PFSK-1 (cell line): ENCODE measurements around the gene ZKSCAN1.

ENCODE experiments used
- FOXP2 ChIP-seq: optimal IDR thresholded peaks from 2 replicates; pipeline ENCODE3; 2011; ENCODE audit warnings: borderline replicate concordance, control low read depth, inconsistent platforms; ENCODE audit not compliant: insufficient read depth; ENCODE audit errors: extremely low read length, extremely low read depth
- POLR2AphosphoS5 ChIP-seq: IDR thresholded peaks from 2 replicates; pipeline ENCODE4 v1.6.1; 2012; ENCODE audit warnings: low read depth, mild to moderate bottlenecking, control low read depth, low read length, moderate library complexity
- SIN3A ChIP-seq: IDR thresholded peaks from 2 replicates; pipeline ENCODE4 v1.6.1; 2012; ENCODE audit warnings: mild to moderate bottlenecking, low read length, moderate library complexity, borderline replicate concordance; ENCODE audit not compliant: insufficient read depth
- TAF1 ChIP-seq: IDR thresholded peaks from 2 replicates; pipeline ENCODE4 v1.6.1; 2012; ENCODE audit warnings: low read length, control low read depth, borderline replicate concordance; ENCODE audit not compliant: insufficient read depth
- TF ChIP-seq, protein P1 (sequence below), 2 experiments: IDR thresholded peaks; 2 replicates each; pipeline versions ENCODE4 v1.6.1 to v1.8.0; 2011 to 2012; ENCODE audit warnings: low read depth in 2 of 2, low read length in 2 of 2, control low read depth in 1 of 2, inconsistent platforms in 1 of 2, mild to moderate bottlenecking in 1 of 2, moderate library complexity in 1 of 2; ENCODE audit not compliant: insufficient read depth in 1 of 2

ZKSCAN1 gene

DNA sequence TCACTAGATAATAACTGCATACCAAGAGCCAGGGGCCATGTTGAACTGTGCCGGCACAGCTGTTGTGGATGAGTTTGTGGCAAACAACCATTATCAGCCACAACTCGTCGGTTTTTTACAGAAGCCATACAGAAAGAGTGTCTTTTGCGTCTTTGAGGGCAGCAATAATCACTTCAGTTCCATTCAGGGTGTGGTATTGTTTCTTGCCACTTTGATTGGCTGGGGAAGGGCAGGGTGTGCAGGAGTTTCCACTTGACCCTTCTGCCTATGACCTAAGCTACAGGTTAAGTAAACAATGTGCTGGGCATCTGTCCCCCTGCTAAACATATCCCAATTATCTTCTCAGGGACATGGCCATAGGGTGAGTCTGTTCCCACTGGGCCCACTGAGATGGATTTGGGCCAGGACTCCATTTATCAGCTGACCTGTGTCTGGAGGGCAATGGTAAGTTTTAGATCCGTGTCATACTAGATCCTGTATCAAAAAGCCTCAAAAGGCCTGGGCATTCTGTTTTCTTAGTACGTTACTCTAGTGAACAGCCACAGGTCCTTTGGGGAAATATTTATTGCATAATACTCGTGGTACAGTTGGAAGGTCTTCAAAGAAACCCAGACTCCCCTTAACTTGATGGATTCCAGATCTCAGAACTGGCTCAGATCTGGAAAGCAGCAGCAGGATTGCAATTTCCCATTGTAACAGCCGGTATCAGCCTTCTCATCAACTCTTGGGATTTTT, 50.2 kb downstream of the ZKSCAN1 start:
- TF ChIP-seq TAF1 (no peak), POLR2AphosphoS5 (no peak), SIN3A (no peak), FOXP2 (no peak)
- TF ChIP-seq, protein P1, sequence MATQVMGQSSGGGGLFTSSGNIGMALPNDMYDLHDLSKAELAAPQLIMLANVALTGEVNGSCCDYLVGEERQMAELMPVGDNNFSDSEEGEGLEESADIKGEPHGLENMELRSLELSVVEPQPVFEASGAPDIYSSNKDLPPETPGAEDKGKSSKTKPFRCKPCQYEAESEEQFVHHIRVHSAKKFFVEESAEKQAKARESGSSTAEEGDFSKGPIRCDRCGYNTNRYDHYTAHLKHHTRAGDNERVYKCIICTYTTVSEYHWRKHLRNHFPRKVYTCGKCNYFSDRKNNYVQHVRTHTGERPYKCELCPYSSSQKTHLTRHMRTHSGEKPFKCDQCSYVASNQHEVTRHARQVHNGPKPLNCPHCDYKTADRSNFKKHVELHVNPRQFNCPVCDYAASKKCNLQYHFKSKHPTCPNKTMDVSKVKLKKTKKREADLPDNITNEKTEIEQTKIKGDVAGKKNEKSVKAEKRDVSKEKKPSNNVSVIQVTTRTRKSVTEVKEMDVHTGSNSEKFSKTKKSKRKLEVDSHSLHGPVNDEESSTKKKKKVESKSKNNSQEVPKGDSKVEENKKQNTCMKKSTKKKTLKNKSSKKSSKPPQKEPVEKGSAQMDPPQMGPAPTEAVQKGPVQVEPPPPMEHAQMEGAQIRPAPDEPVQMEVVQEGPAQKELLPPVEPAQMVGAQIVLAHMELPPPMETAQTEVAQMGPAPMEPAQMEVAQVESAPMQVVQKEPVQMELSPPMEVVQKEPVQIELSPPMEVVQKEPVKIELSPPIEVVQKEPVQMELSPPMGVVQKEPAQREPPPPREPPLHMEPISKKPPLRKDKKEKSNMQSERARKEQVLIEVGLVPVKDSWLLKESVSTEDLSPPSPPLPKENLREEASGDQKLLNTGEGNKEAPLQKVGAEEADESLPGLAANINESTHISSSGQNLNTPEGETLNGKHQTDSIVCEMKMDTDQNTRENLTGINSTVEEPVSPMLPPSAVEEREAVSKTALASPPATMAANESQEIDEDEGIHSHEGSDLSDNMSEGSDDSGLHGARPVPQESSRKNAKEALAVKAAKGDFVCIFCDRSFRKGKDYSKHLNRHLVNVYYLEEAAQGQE (IDR thresholded peaks at IDR 0.05; ENCODE audit: insufficient read depth in 1 of 2, low read depth in 2 of 2, low read length in 2 of 2) = no peak

DNA sequence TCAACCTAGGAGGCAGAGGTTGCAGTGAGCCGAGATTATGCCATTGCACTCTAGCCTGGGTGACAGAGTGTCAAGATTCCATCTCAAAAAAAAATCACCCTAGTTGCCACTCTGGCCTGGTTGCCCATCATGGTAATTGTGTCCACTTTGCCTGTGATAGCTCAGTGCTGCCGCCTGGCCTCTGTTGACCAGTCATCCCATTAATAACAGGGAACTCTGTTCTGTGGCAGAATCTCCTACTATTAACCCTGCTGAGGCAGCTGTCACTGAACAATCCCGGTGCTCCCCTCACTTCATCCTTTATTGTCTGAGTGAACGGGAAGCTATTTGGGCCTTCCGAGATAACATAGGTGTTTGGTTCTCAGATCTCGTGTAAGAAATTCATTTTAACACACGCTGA, 51.6 kb downstream of the ZKSCAN1 start:
- TF ChIP-seq SIN3A (no peak), POLR2AphosphoS5 (no peak), TAF1 (no peak), FOXP2 (no peak)
- TF ChIP-seq, protein P1 (IDR thresholded peaks at IDR 0.05; ENCODE audit: insufficient read depth in 1 of 2, low read depth in 2 of 2, low read length in 2 of 2) = no peak

DNA sequence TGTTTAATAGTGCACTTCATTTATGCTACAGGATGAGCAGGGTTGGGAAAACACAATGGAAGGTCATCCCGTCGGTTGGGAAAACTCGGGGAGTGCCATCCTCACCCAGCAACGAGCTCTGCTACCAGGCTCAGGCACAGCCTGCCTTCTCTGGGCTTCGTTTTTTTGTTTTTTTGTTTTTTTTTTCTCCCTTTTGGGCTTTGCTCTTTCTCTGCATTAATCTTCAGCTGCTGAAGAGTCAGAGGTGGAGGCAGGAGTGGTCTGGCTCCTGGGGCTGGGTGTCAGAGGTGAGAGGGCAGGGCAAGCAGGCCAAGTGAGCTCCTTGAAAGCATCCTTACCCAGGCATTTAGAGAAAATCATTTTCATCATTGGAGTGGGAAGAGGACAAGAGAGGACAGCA, 54.6 kb downstream of the ZKSCAN1 start:
- TF ChIP-seq, protein P1 (IDR thresholded peaks at IDR 0.05; ENCODE audit: insufficient read depth in 1 of 2, low read depth in 2 of 2, low read length in 2 of 2) = no peak
- TF ChIP-seq POLR2AphosphoS5 = no peak
- TF ChIP-seq TAF1 = no peak
- no peak for TF ChIP-seq FOXP2
- no peak for TF ChIP-seq SIN3A

DNA sequence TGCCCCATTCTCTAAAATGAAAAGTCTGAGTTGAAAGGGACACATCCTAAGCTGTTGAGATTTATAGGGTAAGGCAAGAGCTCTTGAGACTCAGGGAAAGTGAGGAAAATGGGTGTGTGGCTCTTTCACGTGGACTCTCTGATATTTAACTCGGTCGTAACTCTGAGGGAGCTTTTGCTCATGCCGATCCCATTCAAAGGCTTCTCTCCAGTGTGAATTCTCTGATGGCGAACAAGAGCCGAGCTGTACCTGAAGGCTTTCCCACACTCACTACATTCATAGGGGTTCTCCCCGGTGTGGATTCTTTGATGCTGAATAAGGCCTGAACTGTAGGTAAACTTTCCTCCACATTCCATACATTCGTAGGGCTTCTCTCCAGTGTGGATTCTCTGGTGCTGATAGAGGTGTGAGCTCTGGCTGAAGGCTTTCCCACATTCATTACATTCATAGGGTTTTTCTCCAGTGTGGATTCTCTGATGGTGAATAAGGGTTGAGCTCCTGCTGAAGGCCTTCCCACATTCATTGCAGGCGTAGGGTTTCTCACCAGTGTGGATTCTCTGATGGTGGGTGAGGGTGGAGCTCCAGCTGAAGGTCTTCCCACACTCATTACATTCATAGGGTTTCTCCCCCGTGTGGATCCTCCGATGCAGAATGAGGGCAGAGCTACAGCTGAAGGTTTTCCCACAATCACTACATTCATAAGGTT, 55.8 kb downstream of the ZKSCAN1 start:
- no peak for TF ChIP-seq SIN3A
- TF ChIP-seq, protein P1 (IDR thresholded peaks at IDR 0.05; ENCODE audit: insufficient read depth in 1 of 2, low read depth in 2 of 2, low read length in 2 of 2) = no peak
- no peak for TF ChIP-seq POLR2AphosphoS5
- TF ChIP-seq FOXP2 = no peak
- TF ChIP-seq TAF1 = no peak
